GM21423 (cell line): ENCODE measurements around the gene DUS3L.
"Not testable (repeated sequence)": the region's sequence is repeated elsewhere in the genome, so short reads cannot be mapped to it uniquely, and the experiment has no call there.

ENCODE experiments used
- ATAC-seq: cut with Tn5 transposase; IDR thresholded peaks from one replicate; pipeline ENCODE4 v1.9.1; 2021; ENCODE audit warnings: mild to moderate bottlenecking, moderate library complexity; ENCODE audit not compliant: unreplicated experiment

Gene DUS3L

GRCh38 chr19:5775668-5776309 is 15.2 kb downstream of the DUS3L start:
- no peak for ATAC-seq

- ATAC-seq, result no peak
These were observed 16.0 kb downstream of the DUS3L start for GRCh38 chr19:5774921-5775320.

DNA sequence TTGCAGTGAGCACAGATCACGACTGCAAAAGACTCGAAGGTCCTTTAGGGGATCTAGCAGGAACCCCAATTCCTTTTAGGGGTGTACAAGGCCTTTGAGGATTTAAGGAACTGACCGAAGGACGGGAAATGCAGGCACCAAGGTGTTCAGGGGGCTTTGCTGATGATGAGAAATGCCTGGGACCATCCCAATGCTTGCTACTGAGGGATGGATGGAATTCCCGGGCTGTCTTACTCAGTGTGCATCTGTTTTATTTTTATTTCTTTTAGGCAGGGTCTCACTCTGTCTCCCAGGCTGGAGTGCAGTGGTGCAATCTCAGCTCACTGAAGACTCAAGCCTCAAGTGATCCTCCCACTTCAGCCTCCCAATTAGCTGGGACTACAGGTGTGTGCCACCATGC is 17.7 kb downstream of the DUS3L start:
- no peak for ATAC-seq

DNA sequence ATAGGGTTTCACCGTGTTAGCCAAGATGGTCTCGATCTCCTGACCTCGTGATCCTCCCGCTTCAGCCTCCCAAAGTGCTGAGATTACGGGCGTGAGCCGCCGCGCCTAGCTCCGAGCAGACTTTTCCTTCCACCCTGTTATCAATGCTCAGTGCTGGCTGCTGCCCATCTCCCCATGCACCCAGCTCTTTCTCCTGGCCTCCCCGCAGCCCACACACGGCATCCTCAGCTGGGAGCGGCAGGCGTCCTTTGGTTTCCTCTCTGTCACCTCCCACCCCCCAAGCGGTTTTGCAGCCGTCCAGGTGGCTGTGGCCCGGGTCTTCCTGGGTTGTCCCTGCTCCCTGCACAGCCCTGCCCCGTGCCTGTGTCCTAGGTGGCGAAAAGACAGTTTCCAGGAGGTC is 18.5 kb downstream of the DUS3L start:
- ATAC-seq, result no peak

DNA sequence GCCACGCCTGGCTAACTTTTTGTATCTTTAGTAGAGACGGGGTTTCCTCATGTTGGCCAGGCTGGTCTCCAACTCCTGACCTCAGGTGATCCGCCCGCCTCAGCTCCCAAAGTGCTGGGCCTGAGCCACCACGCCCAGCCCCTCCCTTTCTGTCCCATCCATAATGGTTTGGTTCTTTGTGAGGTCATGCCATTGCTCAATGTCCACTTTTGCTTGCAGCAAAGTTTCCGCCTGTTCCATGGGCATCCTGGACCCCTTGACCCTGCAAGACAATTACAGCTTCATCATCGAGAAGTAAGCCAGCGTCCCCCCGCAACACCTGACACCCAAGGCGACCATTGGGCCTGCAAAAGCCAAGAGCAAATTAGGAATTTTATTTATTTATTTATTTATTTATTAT is 23.0 kb downstream of the DUS3L start:
- ATAC-seq, result no peak

- ATAC-seq, result no peak
These were observed 25.7 kb downstream of the DUS3L start for GRCh38 chr19:5765220-5765619.

- ATAC-seq, result no peak
These were observed 28.2 kb downstream of the DUS3L start for GRCh38 chr19:5762608-5763217.

- ATAC-seq, result no peak
These were observed 37.2 kb downstream of the DUS3L start for GRCh38 chr19:5753743-5754142.

GRCh38 chr19:5751709-5752108 is 39.3 kb downstream of the DUS3L start:
- ATAC-seq, result no peak

DNA sequence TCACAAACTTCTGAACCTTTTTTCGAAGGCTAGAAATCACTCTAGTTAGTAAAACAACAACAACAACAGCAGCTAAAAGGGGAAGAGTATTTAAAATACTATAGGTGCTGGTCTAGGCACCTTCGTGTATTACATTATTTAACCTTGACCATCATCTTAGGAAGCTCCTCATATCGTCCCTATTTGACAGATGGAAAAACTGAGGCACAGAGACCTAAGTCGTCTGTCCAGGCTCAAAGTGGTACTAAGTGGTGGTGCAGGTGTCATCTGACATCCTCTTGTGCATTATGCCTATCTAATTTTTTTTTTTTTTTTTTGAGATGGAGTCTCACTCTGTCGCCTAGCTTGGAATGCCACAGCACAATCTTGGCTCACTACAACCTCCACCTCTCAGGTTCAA is 41.5 kb downstream of the DUS3L start:
- ATAC-seq, result no peak

DNA sequence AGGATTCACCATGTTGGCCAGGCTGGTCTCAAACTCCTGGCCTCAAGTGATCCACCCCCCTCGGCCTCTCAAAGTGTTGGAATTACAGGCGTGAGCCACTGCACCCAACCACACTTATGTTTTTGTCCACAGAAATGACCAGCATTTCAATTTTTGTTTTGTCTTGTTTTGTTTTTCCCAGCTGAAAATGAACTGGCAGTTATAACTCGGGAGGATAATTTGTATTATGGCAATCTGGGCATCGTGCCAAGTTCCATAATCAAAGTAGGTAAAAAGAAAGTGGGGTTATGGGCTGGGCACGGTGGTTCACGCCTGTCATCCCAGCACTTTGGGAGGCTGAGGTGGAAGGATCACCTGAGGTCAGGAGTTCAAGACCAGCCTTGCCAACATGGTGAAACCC is 42.0 kb downstream of the DUS3L start:
- ATAC-seq, result not testable (repeated sequence)

GRCh38 chr19:5744999-5745398 is 46.0 kb downstream of the DUS3L start:
- ATAC-seq, result not testable (repeated sequence)

DNA sequence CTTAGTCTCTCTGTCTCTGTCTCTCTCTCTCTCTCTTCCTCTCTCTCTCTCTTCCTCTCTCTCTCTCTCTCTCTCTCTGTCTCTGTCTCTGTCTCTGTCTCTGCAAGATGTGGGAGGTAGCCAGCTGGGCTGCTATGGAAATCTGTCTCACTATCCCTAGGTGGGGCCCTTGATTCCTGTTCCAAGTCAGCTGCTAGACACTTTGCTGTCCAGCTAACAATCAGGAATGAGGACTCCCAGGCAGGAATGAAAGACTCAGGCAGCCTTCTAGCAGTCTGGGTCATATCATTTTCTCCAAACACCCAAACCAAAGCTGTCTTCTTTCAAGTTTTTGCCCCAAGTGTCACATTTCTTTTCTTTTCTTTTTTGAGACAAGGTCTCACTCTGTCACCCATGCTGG is 47.3 kb downstream of the DUS3L start:
- ATAC-seq, result no peak

DNA sequence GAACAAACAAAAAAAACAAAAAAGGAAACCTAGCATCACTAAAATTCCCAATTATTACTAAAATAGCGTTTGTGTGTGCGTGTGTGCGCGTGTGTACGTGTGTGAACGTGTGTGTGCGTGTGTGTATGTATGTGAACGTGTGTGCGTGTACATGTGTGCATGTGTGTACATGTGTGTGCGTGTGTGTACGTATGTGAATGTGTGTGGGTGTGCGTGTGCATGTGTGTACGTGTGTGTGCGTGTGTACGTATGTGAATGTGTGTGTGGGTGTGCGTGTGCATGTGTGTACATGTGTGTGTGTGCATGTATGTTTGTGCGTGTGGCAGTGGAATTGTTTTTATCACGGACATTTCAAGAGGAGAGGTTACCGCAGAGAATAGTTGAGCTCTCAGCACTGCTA is 48.9 kb downstream of the DUS3L start:
- ATAC-seq, result no peak

- no peak for ATAC-seq
These were observed 52.5 kb downstream of the DUS3L start for GRCh38 chr19:5738423-5738822.
